GM12875 (cell line): ENCODE data around the gene ITGA3.

Experiments used
- H3K4me3 ChIP-seq: one replicate; pipeline ENCODE4 v1.5.1; 2011; ENCODE audit warnings: low read depth, low read length, control low read depth
- TF ChIP-seq, protein P1 (sequence below): IDR thresholded peaks from 2 replicates; pipeline ENCODE4 v1.5.1; 2011; ENCODE audit warnings: low read depth, mild to moderate bottlenecking, control low read depth, inconsistent platforms, low read length, moderate library complexity, borderline replicate concordance; ENCODE audit not compliant: insufficient read depth

ITGA3 gene

DNA sequence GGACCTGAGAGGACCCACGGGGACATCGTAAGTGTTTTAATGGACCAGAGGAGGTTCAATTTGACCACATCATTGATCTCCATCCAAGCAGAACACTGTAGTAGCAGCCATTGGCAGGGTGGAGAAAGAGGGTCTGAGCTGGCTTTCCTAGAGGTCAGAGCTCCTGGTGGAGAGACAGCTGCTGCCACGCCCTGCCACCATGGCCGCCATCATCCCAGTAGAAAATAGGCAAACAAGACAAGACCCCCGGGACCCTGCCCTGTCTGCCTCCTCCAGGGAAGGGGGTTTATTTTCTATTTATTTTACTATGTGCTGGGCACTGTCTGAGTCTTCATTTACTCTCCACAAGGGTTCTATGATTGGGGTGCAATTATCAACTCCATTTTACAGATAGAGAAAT, 11.4 kb upstream of the ITGA3 start:
- TF ChIP-seq, protein P1, sequence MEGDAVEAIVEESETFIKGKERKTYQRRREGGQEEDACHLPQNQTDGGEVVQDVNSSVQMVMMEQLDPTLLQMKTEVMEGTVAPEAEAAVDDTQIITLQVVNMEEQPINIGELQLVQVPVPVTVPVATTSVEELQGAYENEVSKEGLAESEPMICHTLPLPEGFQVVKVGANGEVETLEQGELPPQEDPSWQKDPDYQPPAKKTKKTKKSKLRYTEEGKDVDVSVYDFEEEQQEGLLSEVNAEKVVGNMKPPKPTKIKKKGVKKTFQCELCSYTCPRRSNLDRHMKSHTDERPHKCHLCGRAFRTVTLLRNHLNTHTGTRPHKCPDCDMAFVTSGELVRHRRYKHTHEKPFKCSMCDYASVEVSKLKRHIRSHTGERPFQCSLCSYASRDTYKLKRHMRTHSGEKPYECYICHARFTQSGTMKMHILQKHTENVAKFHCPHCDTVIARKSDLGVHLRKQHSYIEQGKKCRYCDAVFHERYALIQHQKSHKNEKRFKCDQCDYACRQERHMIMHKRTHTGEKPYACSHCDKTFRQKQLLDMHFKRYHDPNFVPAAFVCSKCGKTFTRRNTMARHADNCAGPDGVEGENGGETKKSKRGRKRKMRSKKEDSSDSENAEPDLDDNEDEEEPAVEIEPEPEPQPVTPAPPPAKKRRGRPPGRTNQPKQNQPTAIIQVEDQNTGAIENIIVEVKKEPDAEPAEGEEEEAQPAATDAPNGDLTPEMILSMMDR: no peak
- H3K4me3 ChIP-seq: no peak overlapping the region

DNA sequence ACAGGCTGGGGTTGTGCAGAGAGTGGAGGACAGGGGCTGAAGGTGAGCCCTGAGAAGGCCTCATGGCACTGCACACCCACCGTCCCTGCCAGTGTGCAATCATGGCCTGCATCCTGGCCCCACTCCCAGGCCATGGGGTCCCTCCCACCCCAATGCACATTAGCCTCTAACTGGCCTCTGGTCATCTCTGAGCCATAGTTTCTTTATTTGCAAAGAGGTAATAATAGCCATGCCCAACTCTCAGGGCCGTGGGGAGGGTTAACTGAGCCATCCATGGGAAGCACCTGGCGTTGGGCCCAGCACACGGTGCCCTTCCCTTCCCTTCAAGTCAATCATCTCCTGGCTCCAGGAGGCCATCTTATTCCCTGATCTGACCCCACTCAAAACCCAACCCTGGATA, 10.8 kb upstream of the ITGA3 start:
- no peak overlapping the region for H3K4me3 ChIP-seq
- TF ChIP-seq, protein P1: no peak

DNA sequence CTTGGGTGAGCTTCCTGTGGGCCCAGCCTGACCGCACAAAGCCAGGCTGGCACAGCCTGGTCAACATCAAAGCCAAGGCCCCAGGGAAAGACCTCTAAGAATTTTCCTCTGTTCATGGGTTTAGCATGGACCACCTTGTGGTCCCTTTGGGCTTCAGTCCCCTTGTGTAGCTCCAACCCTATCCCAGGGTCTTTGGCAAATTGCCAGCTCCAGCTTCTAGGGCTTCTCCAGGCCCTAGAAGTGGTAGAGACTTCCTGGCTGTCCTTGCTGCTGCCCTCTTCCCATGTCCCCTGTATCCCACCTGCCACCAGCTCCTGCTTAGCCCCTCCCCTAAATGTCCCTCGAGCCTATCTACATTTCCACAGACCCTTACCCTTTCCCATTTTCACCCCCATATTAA, 9.7 kb upstream of the ITGA3 start:
- TF ChIP-seq, protein P1: no peak

DNA sequence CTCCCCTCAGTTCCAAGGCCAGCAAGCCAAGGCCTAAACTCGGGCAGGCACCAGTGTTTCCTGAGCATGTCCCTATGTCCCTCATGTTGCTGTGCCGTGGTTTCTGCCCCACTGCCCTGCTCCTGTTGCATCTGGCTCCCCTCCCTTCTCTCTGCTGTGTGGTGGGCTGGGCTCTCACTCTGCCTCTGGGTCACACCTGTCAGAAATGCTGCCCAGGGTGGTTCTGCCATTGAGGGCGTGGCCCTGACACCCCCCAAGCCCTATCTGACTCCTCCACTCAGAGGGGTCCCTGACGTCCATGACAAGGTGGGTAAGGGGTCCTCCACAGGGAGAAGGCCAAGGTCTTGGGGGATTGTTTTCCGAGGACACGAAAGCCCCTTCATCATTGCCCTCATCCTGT, 9.2 kb upstream of the ITGA3 start:
- no peak overlapping the region for H3K4me3 ChIP-seq
- TF ChIP-seq, protein P1: no peak

More for the DNA sequence above, 9.7 kb upstream of the ITGA3 start:
- no peak overlapping the region for H3K4me3 ChIP-seq

DNA sequence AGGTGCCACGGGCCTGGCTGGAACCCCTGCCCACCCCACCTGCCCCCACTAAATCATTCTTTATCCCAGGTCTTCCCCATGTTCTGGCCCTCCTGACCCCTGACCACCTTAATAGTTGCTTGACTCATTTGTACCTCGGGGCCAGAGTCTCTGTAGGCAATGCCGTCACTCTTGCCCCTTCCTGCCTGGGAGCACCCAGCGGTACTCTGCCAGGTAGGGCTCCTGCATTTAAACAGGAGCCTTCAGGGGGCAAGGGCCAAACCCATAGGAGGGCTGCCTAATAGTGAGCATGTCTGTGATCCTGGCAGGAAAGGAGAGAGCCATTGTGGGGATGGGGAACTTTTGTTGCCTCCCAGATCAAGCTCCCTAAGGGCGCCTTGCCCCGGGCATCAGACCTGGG, 8.8 kb upstream of the ITGA3 start:
- H3K4me3 ChIP-seq: no peak overlapping the region
- TF ChIP-seq, protein P1: no peak

DNA sequence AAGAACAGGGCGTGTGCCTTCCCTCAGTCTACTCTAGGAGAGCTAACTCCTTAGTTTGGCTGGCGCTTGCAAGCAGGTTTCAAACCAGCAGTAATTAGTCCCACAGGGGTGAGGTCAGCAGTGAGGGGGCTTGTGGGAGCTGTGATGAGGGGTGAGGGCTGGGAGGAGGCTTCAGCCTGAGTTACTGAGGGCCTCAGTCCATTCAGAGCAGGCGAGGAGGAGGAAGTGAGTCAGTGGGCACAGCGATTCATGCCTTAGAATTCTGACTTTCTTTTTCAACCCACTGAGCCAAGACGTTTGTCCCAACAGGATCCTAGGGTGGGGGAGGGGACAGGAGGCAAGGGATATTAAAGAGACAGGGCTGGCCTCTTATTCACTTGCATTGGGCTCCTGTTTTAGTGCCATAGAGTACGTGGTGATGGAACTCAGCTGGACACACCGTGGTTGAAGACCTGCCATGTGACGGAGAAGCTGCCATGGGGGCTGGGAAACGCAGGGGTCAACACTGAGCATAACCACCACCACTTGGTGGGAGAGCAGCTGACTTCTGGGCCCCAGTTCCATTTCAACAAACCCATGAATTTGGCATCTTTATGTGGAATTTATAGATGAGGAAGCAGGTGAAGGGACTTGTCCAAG, 8.3 kb upstream of the ITGA3 start:
- H3K4me3 ChIP-seq: no peak overlapping the region
- TF ChIP-seq, protein P1: no peak

DNA sequence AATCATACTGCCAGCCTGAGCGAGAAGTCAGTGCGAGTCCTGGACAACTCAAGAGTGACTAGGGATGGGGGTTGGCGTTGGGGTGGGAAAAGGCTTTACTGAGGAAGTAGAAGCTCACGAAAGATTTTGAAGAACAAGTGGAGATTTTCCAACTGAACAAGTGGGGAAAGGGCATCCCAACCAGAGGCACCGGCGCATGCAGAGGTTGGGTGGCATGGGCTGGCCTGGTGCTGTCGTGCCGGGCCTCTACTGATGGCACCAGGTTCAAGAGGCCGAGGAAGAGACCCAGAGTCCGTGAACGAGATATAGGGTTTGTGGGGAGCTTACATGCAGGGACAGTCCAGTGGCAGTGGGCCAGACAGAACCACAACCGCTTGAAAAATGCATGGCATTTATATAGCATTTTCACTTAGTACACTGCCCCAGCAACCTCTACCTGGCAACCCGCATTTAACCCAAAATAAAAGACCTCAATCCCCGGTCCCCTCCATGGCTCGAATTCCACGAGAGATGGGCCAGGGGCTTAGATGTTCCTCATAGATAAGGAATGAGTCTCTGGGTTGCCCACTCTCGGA, 7.7 kb upstream of the ITGA3 start:
- no peak overlapping the region for H3K4me3 ChIP-seq
- TF ChIP-seq, protein P1: no peak
